ENCODE results near the gene PDAP1. TPM values are rescaled to one million over a fixed set of nuclear protein-coding genes. Genes with fewer than 3 reads are reported as not detected.

The PDAP1 gene
- total and polyA plus RNA-seq, 2 experiments from 2014 or later: 93.1 to 134 TPM

DNA sequence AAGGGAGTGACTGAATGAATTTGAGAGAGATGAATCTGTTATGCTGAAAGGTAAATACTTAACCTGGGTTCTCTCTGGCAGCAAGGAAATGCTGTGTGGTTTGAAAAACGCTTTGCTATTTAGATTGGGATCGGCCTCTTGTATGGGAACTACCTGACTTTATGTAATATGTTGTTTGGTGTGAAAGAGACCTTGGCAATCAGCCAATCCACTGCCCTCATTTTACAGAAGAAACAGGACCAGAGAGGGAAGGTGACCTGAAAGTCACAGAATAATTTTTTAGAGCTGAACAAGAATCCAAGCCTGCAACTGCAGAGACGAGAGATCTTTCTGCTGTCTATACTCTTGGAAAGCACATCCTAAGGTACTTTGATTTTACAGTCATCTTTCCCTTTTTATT lies 1.4 kb upstream of the PDAP1 start:
- Mint-ChIP-seq H3K27ac (no peak overlapping the region), H3K9me3 (no peaks in the 10 kb centered on the region; the same call in 2 of the 3 replicates), H3K4me1 (peaks cover 21% of the 10 kb centered on the region), H3K36me3 (ENCODE audit: low read depth) (peaks cover 60% of the 10 kb centered on the region), H3K4me3 (peak overlapping the region; percentile 95), H3K27me3 (ENCODE audit: insufficient read depth, low read depth, poor library complexity) (peaks cover 6% of the 10 kb centered on the region)
- Histone ChIP-seq H3K36me3 (ENCODE audit: insufficient read depth) (peaks cover 39% of the 10 kb centered on the region), H3K27ac (ENCODE audit: low read depth) (peak overlapping the region; percentile 69; the same call in 1 of the 2 replicates), H3K4me2 (peak overlapping the region; percentile 90), H2AFZ (no peak overlapping the region), H3K27me3 (ENCODE audit: insufficient read depth) (no peaks in the 10 kb centered on the region), H3F3A (replicated peaks; ENCODE audit: low read depth) (peaks cover 39% of the 10 kb centered on the region), H3K79me2 (replicated peaks; ENCODE audit: insufficient read depth) (peaks cover 61% of the 10 kb centered on the region), H3K4me3 (peak overlapping the region; percentile 88), H3K4me1 (ENCODE audit: insufficient read depth) (peaks cover 21% of the 10 kb centered on the region), H4K20me1 (replicated peaks; ENCODE audit: insufficient read depth) (peaks cover 54% of the 10 kb centered on the region), H3K9me2 (ENCODE audit: insufficient read depth) (no peaks in the 10 kb centered on the region)
- DNase-seq (ENCODE audit: low spot score) (no peak), ATAC-seq (no peak)
- TF ChIP-seq, protein P1, sequence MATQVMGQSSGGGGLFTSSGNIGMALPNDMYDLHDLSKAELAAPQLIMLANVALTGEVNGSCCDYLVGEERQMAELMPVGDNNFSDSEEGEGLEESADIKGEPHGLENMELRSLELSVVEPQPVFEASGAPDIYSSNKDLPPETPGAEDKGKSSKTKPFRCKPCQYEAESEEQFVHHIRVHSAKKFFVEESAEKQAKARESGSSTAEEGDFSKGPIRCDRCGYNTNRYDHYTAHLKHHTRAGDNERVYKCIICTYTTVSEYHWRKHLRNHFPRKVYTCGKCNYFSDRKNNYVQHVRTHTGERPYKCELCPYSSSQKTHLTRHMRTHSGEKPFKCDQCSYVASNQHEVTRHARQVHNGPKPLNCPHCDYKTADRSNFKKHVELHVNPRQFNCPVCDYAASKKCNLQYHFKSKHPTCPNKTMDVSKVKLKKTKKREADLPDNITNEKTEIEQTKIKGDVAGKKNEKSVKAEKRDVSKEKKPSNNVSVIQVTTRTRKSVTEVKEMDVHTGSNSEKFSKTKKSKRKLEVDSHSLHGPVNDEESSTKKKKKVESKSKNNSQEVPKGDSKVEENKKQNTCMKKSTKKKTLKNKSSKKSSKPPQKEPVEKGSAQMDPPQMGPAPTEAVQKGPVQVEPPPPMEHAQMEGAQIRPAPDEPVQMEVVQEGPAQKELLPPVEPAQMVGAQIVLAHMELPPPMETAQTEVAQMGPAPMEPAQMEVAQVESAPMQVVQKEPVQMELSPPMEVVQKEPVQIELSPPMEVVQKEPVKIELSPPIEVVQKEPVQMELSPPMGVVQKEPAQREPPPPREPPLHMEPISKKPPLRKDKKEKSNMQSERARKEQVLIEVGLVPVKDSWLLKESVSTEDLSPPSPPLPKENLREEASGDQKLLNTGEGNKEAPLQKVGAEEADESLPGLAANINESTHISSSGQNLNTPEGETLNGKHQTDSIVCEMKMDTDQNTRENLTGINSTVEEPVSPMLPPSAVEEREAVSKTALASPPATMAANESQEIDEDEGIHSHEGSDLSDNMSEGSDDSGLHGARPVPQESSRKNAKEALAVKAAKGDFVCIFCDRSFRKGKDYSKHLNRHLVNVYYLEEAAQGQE (IDR thresholded peaks at IDR 0.05; ENCODE audit: unreplicated experiment): no peak
- TF ChIP-seq, protein P2, sequence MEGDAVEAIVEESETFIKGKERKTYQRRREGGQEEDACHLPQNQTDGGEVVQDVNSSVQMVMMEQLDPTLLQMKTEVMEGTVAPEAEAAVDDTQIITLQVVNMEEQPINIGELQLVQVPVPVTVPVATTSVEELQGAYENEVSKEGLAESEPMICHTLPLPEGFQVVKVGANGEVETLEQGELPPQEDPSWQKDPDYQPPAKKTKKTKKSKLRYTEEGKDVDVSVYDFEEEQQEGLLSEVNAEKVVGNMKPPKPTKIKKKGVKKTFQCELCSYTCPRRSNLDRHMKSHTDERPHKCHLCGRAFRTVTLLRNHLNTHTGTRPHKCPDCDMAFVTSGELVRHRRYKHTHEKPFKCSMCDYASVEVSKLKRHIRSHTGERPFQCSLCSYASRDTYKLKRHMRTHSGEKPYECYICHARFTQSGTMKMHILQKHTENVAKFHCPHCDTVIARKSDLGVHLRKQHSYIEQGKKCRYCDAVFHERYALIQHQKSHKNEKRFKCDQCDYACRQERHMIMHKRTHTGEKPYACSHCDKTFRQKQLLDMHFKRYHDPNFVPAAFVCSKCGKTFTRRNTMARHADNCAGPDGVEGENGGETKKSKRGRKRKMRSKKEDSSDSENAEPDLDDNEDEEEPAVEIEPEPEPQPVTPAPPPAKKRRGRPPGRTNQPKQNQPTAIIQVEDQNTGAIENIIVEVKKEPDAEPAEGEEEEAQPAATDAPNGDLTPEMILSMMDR (conservative IDR thresholded peaks at IDR 0.05; ENCODE audit: low read depth in 2 of 2): no peak
- no peak for TF ChIP-seq STAT1 (IDR thresholded peaks at IDR 0.05; ENCODE audit: unreplicated experiment)

DNA sequence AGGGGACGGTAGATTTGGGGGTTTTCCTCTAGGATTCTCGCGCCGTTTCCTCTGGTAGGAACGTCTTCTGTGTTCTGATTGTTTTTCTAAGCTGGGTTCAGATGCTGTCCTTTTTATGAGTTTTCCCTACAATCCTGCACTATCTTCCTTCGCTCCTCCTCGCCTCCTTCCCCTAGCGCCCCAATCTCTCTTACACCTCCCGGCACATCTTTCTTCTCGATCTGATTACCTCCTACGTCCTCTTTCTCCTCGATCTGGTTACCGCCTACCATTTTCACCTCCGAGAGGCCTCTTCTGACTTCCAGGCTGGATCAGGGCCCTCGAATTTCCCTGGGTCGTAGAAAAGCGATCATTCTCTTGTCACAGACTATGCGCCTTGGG lies 785 bp upstream of the PDAP1 start:
- Histone ChIP-seq H3K79me2 (replicated peaks; ENCODE audit: insufficient read depth) (peaks cover 67% of the 10 kb centered on the region), H3K36me3 (ENCODE audit: insufficient read depth) (peaks cover 33% of the 10 kb centered on the region), H3K27ac (ENCODE audit: low read depth) (peak overlapping the region; percentile 88), H3K4me1 (ENCODE audit: insufficient read depth) (peaks cover 21% of the 10 kb centered on the region), H3F3A (replicated peaks; ENCODE audit: low read depth) (peaks cover 33% of the 10 kb centered on the region), H3K4me3 (peak overlapping the region; percentile 88), H3K4me2 (peak overlapping the region; percentile 90), H2AFZ (no peak overlapping the region), H3K9me2 (ENCODE audit: insufficient read depth) (no peaks in the 10 kb centered on the region), H3K27me3 (ENCODE audit: insufficient read depth) (no peaks in the 10 kb centered on the region), H4K20me1 (replicated peaks; ENCODE audit: insufficient read depth) (peaks cover 53% of the 10 kb centered on the region)
- ATAC-seq (no peak), DNase-seq (ENCODE audit: low spot score) (no peak)
- peaks cover 6% of the 10 kb centered on the region for H3K27me3 Mint-ChIP-seq (ENCODE audit: insufficient read depth, low read depth, poor library complexity)
- peak overlapping the region; percentile 100 for H3K27ac Mint-ChIP-seq
- H3K36me3 Mint-ChIP-seq (ENCODE audit: low read depth): peaks cover 60% of the 10 kb centered on the region
- no peaks in the 10 kb centered on the region for H3K9me3 Mint-ChIP-seq
- H3K4me1 Mint-ChIP-seq: peaks cover 21% of the 10 kb centered on the region
- H3K4me3 Mint-ChIP-seq: peak overlapping the region; percentile 95
- TF ChIP-seq EZH2 (IDR thresholded peaks at IDR 0.05; ENCODE audit: low read depth, unreplicated experiment): no peak
- no peak for TF ChIP-seq ZNF114 (CRISPR knock-in tag; IDR thresholded peaks at IDR 0.05)
- TF ChIP-seq, protein P2 (conservative IDR thresholded peaks at IDR 0.05; ENCODE audit: low read depth in 2 of 2): no peak
- no peak for TF ChIP-seq CREB1 (CRISPR knock-in tag; IDR thresholded peaks at IDR 0.05; ENCODE audit: low read depth)
- TF ChIP-seq, protein P1 (IDR thresholded peaks at IDR 0.05; ENCODE audit: unreplicated experiment): no peak
- no peak for TF ChIP-seq EZH2phosphoT487 (IDR thresholded peaks at IDR 0.05; ENCODE audit: unreplicated experiment)
- TF ChIP-seq, protein P3, sequence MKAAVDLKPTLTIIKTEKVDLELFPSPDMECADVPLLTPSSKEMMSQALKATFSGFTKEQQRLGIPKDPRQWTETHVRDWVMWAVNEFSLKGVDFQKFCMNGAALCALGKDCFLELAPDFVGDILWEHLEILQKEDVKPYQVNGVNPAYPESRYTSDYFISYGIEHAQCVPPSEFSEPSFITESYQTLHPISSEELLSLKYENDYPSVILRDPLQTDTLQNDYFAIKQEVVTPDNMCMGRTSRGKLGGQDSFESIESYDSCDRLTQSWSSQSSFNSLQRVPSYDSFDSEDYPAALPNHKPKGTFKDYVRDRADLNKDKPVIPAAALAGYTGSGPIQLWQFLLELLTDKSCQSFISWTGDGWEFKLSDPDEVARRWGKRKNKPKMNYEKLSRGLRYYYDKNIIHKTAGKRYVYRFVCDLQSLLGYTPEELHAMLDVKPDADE (IDR thresholded peaks at IDR 0.05): no peak
- TF ChIP-seq JUNB (IDR thresholded peaks at IDR 0.05; ENCODE audit: unreplicated experiment): no peak
